ENCODE results near the gene EPHA10.

The EPHA10 gene

GRCh38 chr1:37728416-37728815 is 36.5 kb downstream of the EPHA10 start:
- Histone ChIP-seq H3K27me3 (ENCODE audit: insufficient read depth, low read length) (no peaks in the 10 kb centered on the region), H4K20me1 (ENCODE audit: insufficient read depth, low read length) (no peaks in the 10 kb centered on the region), H3K4me2 (ENCODE audit: low read length) (no peak overlapping the region), H3K9me2 (ENCODE audit: low read depth, low read length) (no peaks in the 10 kb centered on the region), H3K27ac (ENCODE audit: low read depth, low read length, poor library complexity, severe bottlenecking) (no peak overlapping the region), H3K79me2 (ENCODE audit: insufficient read depth, low read length) (no peaks in the 10 kb centered on the region), H3K36me3 (ENCODE audit: insufficient read depth, low read length) (no peaks in the 10 kb centered on the region), H3K9me3 (ENCODE audit: low read length) (no peaks in the 10 kb centered on the region), H3K4me1 (ENCODE audit: insufficient read depth, low read length, severe bottlenecking) (no peaks in the 10 kb centered on the region), H3F3A (ENCODE audit: insufficient read depth, low read length) (no peaks in the 10 kb centered on the region), H2AFZ (ENCODE audit: low read length) (no peak overlapping the region), H3K9ac (ENCODE audit: low read length) (no peak overlapping the region), H3K4me3 (ENCODE audit: low read depth, low read length, poor library complexity, severe bottlenecking) (no peak overlapping the region)
- no peak for TF ChIP-seq CTCF (IDR thresholded peaks at IDR 0.05; ENCODE audit: low read length)

- H3K9me3 ChIP-seq (ENCODE audit: low read length): no peaks in the 10 kb centered on the region
Measured at GRCh38 chr1:37726751-37727585, 38.0 kb downstream of the EPHA10 start.

GRCh38 chr1:37725851-37726613 is 38.9 kb downstream of the EPHA10 start:
- TF ChIP-seq EZH2 (IDR thresholded peaks at IDR 0.05; ENCODE audit: borderline replicate concordance, low read length) (no peak), CTCF (IDR thresholded peaks at IDR 0.05; ENCODE audit: low read length) (no peak)
- no peaks in the 10 kb centered on the region for H3K36me3 ChIP-seq (ENCODE audit: insufficient read depth, low read length)
- H3F3A ChIP-seq (ENCODE audit: insufficient read depth, low read length): no peaks in the 10 kb centered on the region
- H4K20me1 ChIP-seq (ENCODE audit: insufficient read depth, low read length): no peaks in the 10 kb centered on the region
- H3K27ac ChIP-seq (ENCODE audit: low read depth, low read length, poor library complexity, severe bottlenecking): no peak overlapping the region
- H3K4me2 ChIP-seq (ENCODE audit: low read length): no peak overlapping the region
- H3K4me1 ChIP-seq (ENCODE audit: insufficient read depth, low read length, severe bottlenecking): no peaks in the 10 kb centered on the region
- no peak overlapping the region for H2AFZ ChIP-seq (ENCODE audit: low read length)
- H3K9me2 ChIP-seq (ENCODE audit: low read depth, low read length): no peaks in the 10 kb centered on the region
- H3K9me3 ChIP-seq (ENCODE audit: low read length): no peaks in the 10 kb centered on the region
- no peak overlapping the region for H3K9ac ChIP-seq (ENCODE audit: low read length)
- H3K4me3 ChIP-seq (ENCODE audit: low read depth, low read length, poor library complexity, severe bottlenecking): no peak overlapping the region
- no peaks in the 10 kb centered on the region for H3K79me2 ChIP-seq (ENCODE audit: insufficient read depth, low read length)
- H3K27me3 ChIP-seq (ENCODE audit: insufficient read depth, low read length): no peaks in the 10 kb centered on the region

More at GRCh38 chr1:37726751-37727585, 38.0 kb downstream of the EPHA10 start:
- no peaks in the 10 kb centered on the region for H3K27me3 ChIP-seq (ENCODE audit: insufficient read depth, low read length)
- H3K4me1 ChIP-seq (ENCODE audit: insufficient read depth, low read length, severe bottlenecking): no peaks in the 10 kb centered on the region
- H3F3A ChIP-seq (ENCODE audit: insufficient read depth, low read length): no peaks in the 10 kb centered on the region
- H3K27ac ChIP-seq (ENCODE audit: low read depth, low read length, poor library complexity, severe bottlenecking): no peak overlapping the region
- no peak overlapping the region for H3K9ac ChIP-seq (ENCODE audit: low read length)
- H2AFZ ChIP-seq (ENCODE audit: low read length): no peak overlapping the region
- H3K36me3 ChIP-seq (ENCODE audit: insufficient read depth, low read length): no peaks in the 10 kb centered on the region
- no peaks in the 10 kb centered on the region for H3K79me2 ChIP-seq (ENCODE audit: insufficient read depth, low read length)
- H3K4me3 ChIP-seq (ENCODE audit: low read depth, low read length, poor library complexity, severe bottlenecking): no peak overlapping the region
- H4K20me1 ChIP-seq (ENCODE audit: insufficient read depth, low read length): no peaks in the 10 kb centered on the region
- H3K4me2 ChIP-seq (ENCODE audit: low read length): no peak overlapping the region
- TF ChIP-seq EZH2 (IDR thresholded peaks at IDR 0.05; ENCODE audit: borderline replicate concordance, low read length) (no peak), CTCF (IDR thresholded peaks at IDR 0.05; ENCODE audit: low read length) (no peak)
- H3K9me2 ChIP-seq (ENCODE audit: low read depth, low read length): no peaks in the 10 kb centered on the region
